Endothelial cell of umbilical vein (primary cell): ENCODE results near the gene WIF1. TPM values are rescaled to one million over a fixed set of nuclear protein-coding genes. Genes with fewer than 3 reads are reported as not detected.

Experiments used
- BruUV-seq: library from RNA; stranded (reverse); fragments of 400-500 nt; replicated peaks from 2 replicates; lab custom pipeline; 2021; lab: Mats Ljungman, UMichigan
- CTCF ChIA-PET: fragments of 300-600, 350-600 bp; sonication (Branson Sonifier 250); formaldehyde crosslinking; loops from one replicate; lab custom pipeline; 2021; ENCODE audit warnings: antibody characterized with exemption, inconsistent platforms; lab: Charles Lee
- POLR2A ChIA-PET: fragments of 300-600, 350-600 bp; sonication (Branson Sonifier 250); formaldehyde crosslinking; loops from one replicate; lab custom pipeline; 2021; ENCODE audit warnings: antibody characterized with exemption, inconsistent platforms; lab: Charles Lee
- DNase-seq: peaks from one replicate; pipeline ENCODE4 v3.0.0-alpha.2; 2011; ENCODE audit warnings: low read depth, low spot score
- FAIRE-seq: peaks from 2 replicates; lab custom pipeline; 2011; peaks lifted over from hg19 to GRCh38; lab: Jason Lieb, UNC
- H2AFZ ChIP-seq: 2 replicates; pipeline ENCODE4 v1.6.0; 2012; ENCODE audit warnings: low read depth, low read length, control low read depth, inconsistent platforms
- H3K27ac ChIP-seq: 2 replicates; pipeline ENCODE4 v1.5.1; 2011; ENCODE audit warnings: low read depth, mild to moderate bottlenecking, control low read depth, low read length, moderate library complexity; ENCODE audit not compliant: insufficient read depth
- H3K27me3 ChIP-seq, 2 experiments: 2 replicates each; pipeline versions ENCODE4 v1.6.0 to v1.6.1; 2011; ENCODE audit warnings: low read length in 2 of 2, mixed read lengths in 1 of 2; ENCODE audit not compliant: control insufficient read depth in 2 of 2, insufficient read depth in 2 of 2
- H3K36me3 ChIP-seq, 2 experiments: 2 replicates in 1 of 2; 3 replicates in 1 of 2; pipeline ENCODE4 v1.5.1; 2011; ENCODE audit warnings: low read length in 2 of 2, mild to moderate bottlenecking in 1 of 2, moderate library complexity in 1 of 2; ENCODE audit not compliant: control insufficient read depth in 2 of 2, insufficient read depth in 2 of 2; ENCODE audit errors: extremely low read depth in 1 of 2
- H3K4me1 ChIP-seq: 3 replicates; pipeline ENCODE4 v1.5.1; 2011; ENCODE audit warnings: mild to moderate bottlenecking, low read length; ENCODE audit not compliant: control insufficient read depth, insufficient read depth; ENCODE audit errors: extremely low read depth
- H3K4me2 ChIP-seq: 2 replicates; pipeline ENCODE4 v1.6.1; 2011; ENCODE audit warnings: low read length, control low read depth, mixed read lengths; ENCODE audit not compliant: insufficient read depth
- H3K4me3 ChIP-seq, 3 experiments: fragments of 200-600 bp in 1 of 3; sonication (generic), shearing (Covaris generic) in 1 of 3; replicated peaks in 1 of 3; 2 replicates each; pipeline ENCODE4 v1.5.1; 2011 to 2016; ENCODE audit warnings: control low read depth in 3 of 3, low read length in 3 of 3, mild to moderate bottlenecking in 2 of 3, inconsistent platforms in 1 of 3, low read depth in 1 of 3, moderate library complexity in 1 of 3; ENCODE audit not compliant: insufficient read depth in 1 of 3
- H3K79me2 ChIP-seq: 2 replicates; pipeline ENCODE4 v1.6.0; 2012; ENCODE audit warnings: low read length, inconsistent platforms; ENCODE audit not compliant: control insufficient read depth, insufficient read depth
- H3K9ac ChIP-seq: replicated peaks from 2 replicates; pipeline ENCODE3; 2011; ENCODE audit warnings: low read length, control low read depth; ENCODE audit not compliant: insufficient read depth; ENCODE audit errors: extremely low read depth
- H3K9me1 ChIP-seq: replicated peaks from 3 replicates; pipeline ENCODE4 v1.6.0; 2011; ENCODE audit warnings: mild to moderate bottlenecking, low read length; ENCODE audit not compliant: control insufficient read depth, insufficient read depth; ENCODE audit errors: extremely low read depth
- H3K9me3 ChIP-seq: replicated peaks from 2 replicates; pipeline ENCODE4 v1.5.1; 2012; ENCODE audit warnings: low read length, inconsistent platforms; ENCODE audit not compliant: control insufficient read depth, insufficient read depth
- H4K20me1 ChIP-seq: replicated peaks from 2 replicates; pipeline ENCODE3; 2011; ENCODE audit warnings: mild to moderate bottlenecking, low read length; ENCODE audit not compliant: control insufficient read depth, insufficient read depth; ENCODE audit errors: extremely low read depth
- EZH2 ChIP-seq: IDR thresholded peaks from 2 replicates; pipeline ENCODE4 v1.6.1; 2012; ENCODE audit warnings: borderline replicate concordance, low read depth, mild to moderate bottlenecking, moderate library complexity, low read length, inconsistent platforms; ENCODE audit not compliant: severe bottlenecking
- FOS ChIP-seq: IDR thresholded peaks from 2 replicates; pipeline ENCODE4 v1.6.1; 2011; ENCODE audit warnings: mild to moderate bottlenecking, low read length, moderate library complexity, borderline replicate concordance; ENCODE audit not compliant: insufficient read depth
- GATA2 ChIP-seq: IDR thresholded peaks from 2 replicates; pipeline ENCODE4 v1.7.0; 2011; ENCODE audit warnings: low read depth, mild to moderate bottlenecking, moderate library complexity, mixed read lengths, low read length; ENCODE audit not compliant: insufficient read length, insufficient read depth
- JUN ChIP-seq: IDR thresholded peaks from 2 replicates; pipeline ENCODE4 v1.6.1; 2011; ENCODE audit warnings: borderline replicate concordance, low read depth; ENCODE audit not compliant: insufficient read length, insufficient read depth
- MYC ChIP-seq: IDR thresholded peaks from one replicate; pipeline ENCODE4 v1.6.1; 2011; ENCODE audit warnings: mild to moderate bottlenecking, low read depth, low read length
- POLR2A ChIP-seq: IDR thresholded peaks from 2 replicates; pipeline ENCODE4 v1.6.1; 2012; ENCODE audit warnings: low read depth, mild to moderate bottlenecking, control low read depth, low read length
- POLR2AphosphoS5 ChIP-seq: IDR thresholded peaks from 2 replicates; pipeline ENCODE4 v1.6.1; 2012; ENCODE audit warnings: low read depth, mild to moderate bottlenecking, control low read depth, low read length, moderate library complexity; ENCODE audit not compliant: insufficient read depth
- dilution Hi-C: fragments of 300-500 bp; cut with MboI; formaldehyde crosslinking; loops from one replicate; pipeline ENCODE4 v1.15.0; 2019; ENCODE audit warnings: low sequenced_read_pairs; ENCODE audit not compliant: extremely low pct_ligation_motif_present
- intact Hi-C: fragments of 100-400 bp; cut with micrococcal nuclease; formaldehyde crosslinking; loops from one replicate; pipeline ENCODE4 v1.10.0; 2022
- polyA plus RNA-seq, 4 experiments: library from polyadenylated mRNA; depleted of rRNA in 3 of 4; stranded (reverse) in 3 of 4; unstranded in 1 of 4; fragments of >200 nt; gene quantifications; 2 replicates each; pipeline versions ENCODE4 v1.2.1 to v1.2.3, GENCODE V29; 2011 to 2012; ENCODE audit warnings: missing spikeins in 1 of 4
- total RNA-seq: library from RNA; stranded (reverse); gene quantifications from 2 replicates; pipeline ENCODE4 v1.2.3, GENCODE V29; 2021
- TF ChIP-seq, protein P1 (sequence below), 2 donors: IDR thresholded peaks; 1 replicate in 1 of 2; 2 replicates in 1 of 2; pipeline ENCODE4 v1.5.1; 2011; ENCODE audit warnings: low read length in 2 of 2, mild to moderate bottlenecking in 2 of 2, moderate library complexity in 2 of 2, control low read depth in 1 of 2, inconsistent platforms in 1 of 2, low read depth in 1 of 2; ENCODE audit not compliant: insufficient read depth in 1 of 2; ENCODE audit errors: extremely low read depth in 1 of 2
- TF ChIP-seq, protein P2 (sequence below): IDR thresholded peaks from 2 replicates; pipeline ENCODE4 v1.6.1; 2011; ENCODE audit not compliant: insufficient read depth, insufficient read length

Gene WIF1
- total and polyA plus RNA-seq, 2 donors (not counting 3 experiments of a cell fraction or from before 2014, with no cell fraction given): not detected

DNA sequence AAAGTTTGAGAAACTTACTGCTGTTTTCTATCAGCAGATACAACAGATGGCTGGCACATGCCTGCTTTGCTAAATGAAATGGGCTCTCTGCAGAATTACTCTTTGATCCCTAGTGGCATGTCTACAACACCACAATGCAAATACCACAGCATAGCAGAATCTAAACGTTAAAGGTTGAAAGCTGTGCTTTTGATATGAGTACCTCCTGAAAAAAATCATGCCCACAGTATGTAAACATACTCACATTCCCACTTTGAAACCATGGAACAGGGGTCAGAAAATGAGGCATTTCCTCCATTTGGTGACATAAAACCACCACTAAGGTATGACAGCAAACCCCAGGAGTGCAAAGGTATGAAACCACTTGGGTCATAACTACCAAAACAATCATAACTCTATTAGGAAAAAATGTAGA is 7.5 kb downstream of the WIF1 start:
- intact Hi-C loops: no loop called here
- no TSS peak for BruUV-seq
- H3K9ac ChIP-seq: no peak overlapping the region
- no peak overlapping the region for H3K4me3 ChIP-seq
- DNase-seq (no peak), FAIRE-seq (no peak)
- H2AFZ ChIP-seq: no peak overlapping the region
- ChIA-PET POLR2A (no interaction called here), CTCF (interaction anchor here (3.7 kb wide), 1 partner anchor 312 kb away, joined by 14 read pairs; no protein-coding TSS in a partner anchor)
- H3K9me1 ChIP-seq: no peaks in the 10 kb centered on the region
- no peaks in the 10 kb centered on the region for H3K9me3 ChIP-seq
- dilution Hi-C loops: no loop called here
- no peak overlapping the region for H3K27ac ChIP-seq
- no peaks in the 10 kb centered on the region for H4K20me1 ChIP-seq
- H3K27me3 ChIP-seq: peaks cover 16 to 20% of the 10 kb centered on the region in 2 experiments
- H3K4me2 ChIP-seq: no peak overlapping the region
- no peaks in the 10 kb centered on the region for H3K4me1 ChIP-seq
- TF ChIP-seq, protein P1, sequence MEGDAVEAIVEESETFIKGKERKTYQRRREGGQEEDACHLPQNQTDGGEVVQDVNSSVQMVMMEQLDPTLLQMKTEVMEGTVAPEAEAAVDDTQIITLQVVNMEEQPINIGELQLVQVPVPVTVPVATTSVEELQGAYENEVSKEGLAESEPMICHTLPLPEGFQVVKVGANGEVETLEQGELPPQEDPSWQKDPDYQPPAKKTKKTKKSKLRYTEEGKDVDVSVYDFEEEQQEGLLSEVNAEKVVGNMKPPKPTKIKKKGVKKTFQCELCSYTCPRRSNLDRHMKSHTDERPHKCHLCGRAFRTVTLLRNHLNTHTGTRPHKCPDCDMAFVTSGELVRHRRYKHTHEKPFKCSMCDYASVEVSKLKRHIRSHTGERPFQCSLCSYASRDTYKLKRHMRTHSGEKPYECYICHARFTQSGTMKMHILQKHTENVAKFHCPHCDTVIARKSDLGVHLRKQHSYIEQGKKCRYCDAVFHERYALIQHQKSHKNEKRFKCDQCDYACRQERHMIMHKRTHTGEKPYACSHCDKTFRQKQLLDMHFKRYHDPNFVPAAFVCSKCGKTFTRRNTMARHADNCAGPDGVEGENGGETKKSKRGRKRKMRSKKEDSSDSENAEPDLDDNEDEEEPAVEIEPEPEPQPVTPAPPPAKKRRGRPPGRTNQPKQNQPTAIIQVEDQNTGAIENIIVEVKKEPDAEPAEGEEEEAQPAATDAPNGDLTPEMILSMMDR (IDR thresholded peaks at IDR 0.05; ENCODE audit: extremely low read depth in 1 of 2, insufficient read depth in 1 of 2, low read depth in 1 of 2, low read length in 2 of 2): no peak
- TF ChIP-seq MYC (no peak), FOS (no peak), POLR2A (no peak), JUN (no peak), EZH2 (no peak), POLR2AphosphoS5 (no peak), GATA2 (no peak)
- TF ChIP-seq, protein P2, sequence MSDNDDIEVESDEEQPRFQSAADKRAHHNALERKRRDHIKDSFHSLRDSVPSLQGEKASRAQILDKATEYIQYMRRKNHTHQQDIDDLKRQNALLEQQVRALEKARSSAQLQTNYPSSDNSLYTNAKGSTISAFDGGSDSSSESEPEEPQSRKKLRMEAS: no peak
- H3K79me2 ChIP-seq: no peaks in the 10 kb centered on the region
- H3K36me3 ChIP-seq: no peaks in the 10 kb centered on the region
